Activated CD4-positive, CD25-positive, alpha-beta regulatory T cell treated with anti-CD3 and anti-CD28 coated beads, Interleukin-2, amount 50 U/mL, for 16 hours (primary cell): Measurements from ENCODE around the gene CDK19.

Experiments
- DNase-seq: peaks from one replicate; pipeline ENCODE4 v3.0.0-alpha.2; 2020; ENCODE audit warnings: low read depth, low spot score

The CDK19 gene

DNA sequence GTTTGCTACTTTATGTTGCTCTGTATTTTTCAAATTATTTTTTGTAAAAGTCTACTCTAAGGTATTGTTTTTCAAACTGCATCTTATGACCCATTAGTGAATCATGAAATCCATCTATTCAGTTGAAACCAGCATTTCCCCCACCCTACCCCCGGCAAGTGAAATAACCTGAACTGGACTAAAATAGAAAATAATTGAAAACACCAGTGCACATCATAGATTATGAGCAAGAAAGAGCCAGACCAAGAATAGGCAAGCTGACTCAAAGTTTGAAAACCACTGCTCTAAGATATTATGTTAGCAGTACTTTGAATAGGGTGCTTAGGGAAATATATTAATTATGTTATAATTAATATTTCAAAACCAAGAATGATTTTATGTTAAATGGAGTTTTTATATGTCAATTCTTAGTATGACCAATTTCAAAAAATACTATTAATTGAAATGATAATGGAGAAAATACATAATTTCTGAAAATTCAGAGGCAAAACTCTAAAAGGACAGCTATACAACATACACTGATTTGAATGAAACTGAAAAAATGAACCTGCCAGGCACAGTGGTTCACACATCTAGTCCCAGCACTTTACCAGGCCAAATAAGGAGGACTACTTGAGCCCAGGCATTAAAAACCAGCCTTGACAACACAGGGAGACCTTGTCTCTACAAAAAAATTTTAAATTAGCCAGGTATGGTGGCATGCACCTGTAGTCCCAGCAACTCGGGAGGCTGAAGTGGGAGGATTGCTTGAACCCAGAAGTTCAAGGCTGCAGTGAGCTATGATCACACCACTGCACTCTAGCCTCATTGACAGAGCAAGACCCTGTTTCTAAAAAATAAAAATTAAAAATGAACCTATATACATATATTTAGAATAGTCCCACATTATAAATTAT lies 112.0 kb downstream of the CDK19 start:
- no peak for DNase-seq

DNA sequence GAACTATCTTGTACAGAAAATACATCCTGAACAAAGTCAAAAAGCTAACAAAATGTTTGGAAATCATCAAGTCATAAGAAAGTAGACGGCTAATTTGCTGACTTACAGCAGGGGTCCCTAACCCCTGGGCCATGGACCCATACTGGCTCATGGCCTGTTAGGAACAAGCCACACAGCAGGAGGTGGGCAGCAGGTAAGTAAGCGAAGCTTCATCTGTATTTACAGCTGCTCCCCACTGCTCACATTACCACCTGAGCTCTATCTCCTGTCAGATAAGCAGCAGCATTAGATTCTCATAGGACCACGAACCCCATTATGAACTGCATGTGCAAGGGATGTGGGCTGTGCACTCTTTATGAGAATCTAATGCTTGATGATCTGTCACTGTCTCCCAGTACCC lies 115.5 kb downstream of the CDK19 start:
- no peak for DNase-seq

DNA sequence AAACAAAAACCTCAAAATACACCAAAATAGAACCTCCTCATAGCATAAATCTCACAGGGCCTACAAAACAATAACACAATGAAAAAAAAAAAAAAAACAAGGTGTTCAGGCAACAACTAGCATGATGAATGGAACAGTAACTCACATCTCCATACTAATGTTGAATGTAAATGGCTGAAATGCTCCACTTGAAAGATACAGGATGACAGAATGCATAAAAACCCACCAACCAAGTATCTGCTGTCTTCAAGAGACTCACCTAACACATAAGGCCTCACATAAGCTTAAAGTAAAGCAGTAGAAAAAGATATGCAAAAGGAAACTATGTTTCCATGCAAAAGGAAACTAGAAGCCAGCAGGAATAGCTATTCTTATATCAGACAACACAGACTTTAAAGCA lies 121.3 kb downstream of the CDK19 start:
- DNase-seq, result no peak

DNA sequence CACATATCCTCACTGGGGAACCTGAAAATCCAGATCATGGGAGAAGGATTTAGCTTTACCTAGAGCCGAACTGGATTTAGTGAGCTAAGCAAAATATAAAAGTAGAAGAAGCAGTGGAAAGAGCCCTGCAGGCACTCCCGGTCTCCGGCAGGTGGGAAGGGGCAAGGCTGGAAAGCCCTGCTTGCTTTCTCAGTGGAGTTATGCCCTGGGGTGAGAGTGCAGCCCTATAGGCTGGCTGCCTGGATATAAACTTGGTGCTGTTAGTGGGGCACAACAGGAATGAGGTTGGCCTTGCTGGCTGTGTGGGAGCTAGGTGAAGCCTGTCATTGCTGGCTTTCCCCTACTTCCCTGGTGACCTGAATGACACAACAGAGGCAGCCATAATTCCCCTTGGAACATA lies 122.0 kb downstream of the CDK19 start:
- no peak for DNase-seq

DNA sequence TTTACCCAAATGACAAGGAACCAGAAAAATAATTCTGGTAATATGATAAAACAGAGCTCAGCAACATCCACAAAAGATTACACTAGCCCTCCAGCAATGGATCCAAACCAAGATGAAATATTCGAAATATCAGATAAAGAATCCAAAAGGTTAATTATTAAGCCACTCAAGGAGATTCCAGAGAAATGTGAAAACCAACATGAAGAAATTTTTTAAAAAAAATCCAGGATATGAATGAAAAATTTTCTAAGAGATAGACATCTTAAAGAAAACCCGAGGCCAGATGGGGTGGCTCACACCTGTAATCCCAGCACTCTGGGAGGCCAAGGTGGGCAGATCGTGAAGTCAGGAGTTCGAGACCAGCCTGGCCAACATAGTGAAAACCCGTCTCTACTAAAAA lies 124.4 kb downstream of the CDK19 start:
- no peak for DNase-seq

DNA sequence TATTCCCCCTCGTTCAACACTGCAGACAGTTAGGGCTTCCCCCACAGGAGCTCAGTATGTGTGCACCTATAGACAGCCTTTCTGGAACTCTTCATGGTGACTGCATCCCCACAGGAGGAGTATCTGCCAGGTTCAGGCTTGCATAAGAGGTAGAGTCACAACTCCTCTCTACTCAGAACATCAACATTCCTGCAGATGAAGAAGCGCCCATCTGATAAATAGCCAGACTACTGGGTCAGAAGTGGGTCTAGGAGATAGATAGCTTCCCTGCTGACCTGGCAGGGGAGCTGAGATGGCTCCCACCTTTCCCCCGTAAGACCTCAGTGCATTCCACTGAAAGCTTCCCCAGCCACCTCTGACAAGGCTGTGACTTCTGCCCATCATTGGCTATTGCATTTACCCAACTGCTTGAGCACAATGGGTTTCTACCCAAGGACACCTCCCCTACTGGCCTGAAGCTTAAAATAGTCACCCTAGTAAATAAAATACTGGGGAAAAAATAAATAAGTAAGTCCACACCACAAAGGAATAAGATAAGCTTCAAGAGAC lies 125.1 kb downstream of the CDK19 start:
- DNase-seq, result no peak

DNA sequence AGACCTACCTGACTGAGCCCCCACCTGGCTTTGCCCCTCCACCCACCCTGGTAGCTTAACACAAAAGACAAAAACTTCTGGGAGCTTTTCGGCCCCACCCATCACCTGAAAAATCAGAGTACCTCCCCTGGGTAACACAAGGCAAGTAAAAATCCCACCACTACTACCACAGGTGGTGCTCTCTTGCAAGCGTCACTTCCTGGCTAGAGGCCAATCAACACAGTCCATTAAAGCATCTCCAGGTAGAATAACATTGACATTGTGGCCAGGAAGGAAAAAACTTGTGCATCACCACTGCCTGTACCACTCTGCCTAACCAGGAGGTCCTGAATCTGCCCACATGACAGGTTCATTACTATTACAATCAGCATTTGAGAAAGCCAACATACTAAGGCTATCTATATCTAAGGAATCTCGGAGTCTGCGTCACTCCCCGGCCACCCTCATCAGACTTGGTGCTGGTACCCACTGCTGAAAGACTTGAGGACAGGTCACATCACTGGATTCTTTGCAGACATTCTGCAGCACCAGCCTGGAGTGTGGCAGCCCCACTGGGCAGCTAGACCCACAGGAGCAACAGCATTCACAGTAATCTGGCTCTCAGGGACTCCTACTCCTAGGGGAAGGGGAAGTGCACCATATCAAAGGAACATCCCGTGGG lies 125.9 kb downstream of the CDK19 start:
- no peak for DNase-seq

DNA sequence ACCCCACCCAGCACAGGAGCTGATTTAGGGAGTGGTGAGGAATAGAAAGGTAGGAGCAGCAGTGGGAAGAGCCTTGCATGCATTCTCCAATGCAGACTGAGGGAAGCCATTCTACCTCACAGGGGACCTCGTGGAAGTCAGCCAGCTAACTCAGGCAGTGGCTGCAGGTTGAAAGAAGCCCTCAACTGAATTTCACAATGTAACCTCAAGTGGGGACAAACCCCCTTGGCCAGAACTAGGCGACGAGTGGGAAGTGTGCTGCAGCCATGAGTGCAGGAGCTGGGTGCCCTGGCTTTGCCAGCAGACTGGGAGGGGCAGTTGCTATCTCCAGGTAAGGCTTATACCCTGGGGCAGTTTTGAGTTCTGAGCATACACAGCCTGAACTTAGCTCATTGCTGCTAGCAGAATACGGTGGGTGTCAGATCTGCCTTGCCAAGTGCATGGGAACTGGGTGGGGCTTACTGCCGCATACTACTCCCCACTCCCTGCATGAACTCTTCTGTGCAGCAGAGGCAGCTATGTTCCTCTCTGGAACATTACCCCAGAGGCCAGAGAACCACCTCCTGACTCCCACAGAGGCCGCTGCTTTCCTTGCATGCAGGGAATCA lies 126.5 kb downstream of the CDK19 start:
- no peak for DNase-seq

DNA sequence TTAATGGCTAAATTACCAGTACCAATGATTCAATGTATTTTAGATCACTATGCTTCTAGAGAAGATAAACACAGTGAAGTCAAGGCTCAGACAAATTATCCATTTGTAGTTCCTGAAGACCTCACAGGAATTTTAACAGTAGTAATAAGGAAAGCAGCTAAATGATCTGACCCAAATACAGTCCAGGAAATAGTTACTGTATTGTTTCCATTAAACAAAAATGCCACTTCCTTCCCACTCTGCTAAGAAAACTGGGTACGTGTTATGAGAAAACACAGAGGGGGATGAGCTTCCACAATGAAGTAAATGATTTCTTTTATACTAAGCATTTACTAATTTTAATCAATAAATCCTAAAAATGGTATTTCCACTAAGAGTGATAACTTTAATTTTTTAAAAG lies 127.9 kb downstream of the CDK19 start:
- DNase-seq, result no peak

DNA sequence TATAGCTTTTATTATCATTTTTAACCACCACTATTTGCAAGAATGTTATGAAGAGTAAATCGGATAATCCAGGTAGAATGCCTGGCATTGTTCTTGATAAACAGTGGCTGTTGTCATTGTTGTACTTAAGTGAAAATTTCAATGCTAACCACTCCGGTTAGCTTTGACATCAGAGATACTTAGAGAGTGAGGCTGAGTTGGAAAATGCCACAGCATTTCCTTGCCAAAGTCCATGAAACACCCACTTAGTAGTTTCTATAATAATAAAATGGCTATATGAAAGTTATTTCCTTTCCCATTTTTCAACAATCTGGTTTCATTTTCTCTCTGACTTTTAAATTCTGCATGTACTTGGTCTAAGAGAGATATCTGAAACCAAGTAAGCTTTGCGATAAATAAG lies 132.0 kb downstream of the CDK19 start:
- DNase-seq, result no peak

DNA sequence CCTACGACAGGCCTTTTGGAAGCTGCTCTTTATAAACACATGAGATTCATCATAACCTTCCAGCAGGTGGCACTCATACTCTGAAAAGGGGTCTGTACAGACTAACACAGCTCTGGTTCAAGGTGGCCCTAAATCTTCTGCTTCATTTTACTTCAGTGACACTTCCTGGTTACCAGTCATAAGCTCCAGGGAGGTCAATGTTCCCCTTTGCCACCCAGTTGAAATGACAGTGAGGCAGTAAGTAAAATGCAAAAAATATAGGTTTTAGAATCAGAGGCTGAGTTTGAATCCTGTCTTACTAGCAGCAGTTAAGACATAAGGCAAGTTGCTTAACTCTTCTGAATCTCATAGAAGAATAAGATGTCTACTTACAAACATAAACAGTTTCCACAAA lies 132.8 kb downstream of the CDK19 start:
- peak; percentile 56 for DNase-seq

DNA sequence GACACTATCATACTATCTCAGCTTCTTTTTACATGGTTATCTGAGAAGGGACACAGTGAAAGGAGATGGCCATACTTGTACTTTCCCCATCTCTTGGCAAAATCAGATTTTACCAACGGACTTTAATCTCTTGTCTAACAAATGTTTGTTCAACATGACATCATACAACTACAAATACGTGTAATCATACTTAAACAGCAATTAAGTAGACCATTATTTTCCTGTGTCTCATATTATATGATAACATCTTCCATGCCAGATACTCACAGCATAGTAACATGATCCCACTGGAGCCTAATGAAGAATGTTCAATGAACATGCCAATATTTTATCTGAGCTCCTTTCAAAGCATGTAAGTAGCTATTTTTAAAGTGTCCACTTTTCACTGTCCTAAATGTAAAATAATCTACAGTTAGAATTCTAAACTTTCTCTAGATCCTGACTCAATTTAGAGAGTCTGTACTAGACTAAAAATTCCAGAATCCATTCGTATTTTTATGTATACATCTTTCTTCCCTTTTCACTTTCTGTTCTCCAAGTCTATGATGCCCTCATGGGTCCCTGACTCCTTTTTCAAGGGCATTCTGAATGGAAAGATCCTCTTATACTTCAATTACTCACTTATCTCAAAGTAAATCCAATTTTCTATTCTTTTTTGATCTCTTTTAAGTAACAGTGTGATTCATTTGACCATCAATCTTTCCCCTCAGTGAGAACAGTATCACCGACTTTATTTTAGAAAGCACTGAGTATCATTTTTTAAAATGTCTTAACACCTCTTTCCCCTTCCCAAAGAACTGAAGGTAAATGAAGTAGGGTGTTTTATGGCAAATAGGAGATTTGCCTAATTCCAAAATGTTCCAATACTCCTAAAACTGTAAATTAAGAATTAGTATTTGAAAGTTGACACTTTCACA lies 133.5 kb downstream of the CDK19 start:
- DNase-seq, result no peak

DNA sequence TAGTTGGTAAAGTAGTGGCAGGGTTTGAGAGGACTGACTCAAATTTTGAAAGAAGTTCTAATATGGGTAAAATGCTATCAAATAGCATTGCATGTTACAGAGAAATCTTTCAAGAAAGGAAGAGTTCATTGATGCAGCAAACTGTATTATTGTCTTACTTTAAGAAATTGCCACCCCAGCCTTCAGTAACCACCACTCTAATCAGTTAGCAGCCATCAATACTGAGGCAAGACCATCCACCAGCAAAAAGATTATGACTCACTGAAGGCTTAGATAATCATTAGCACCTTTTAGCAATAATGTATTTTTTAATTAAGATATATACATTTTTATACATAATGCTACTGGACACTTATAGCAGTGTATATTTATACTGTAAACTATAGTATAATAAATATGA lies 138.9 kb downstream of the CDK19 start:
- DNase-seq, result no peak

DNA sequence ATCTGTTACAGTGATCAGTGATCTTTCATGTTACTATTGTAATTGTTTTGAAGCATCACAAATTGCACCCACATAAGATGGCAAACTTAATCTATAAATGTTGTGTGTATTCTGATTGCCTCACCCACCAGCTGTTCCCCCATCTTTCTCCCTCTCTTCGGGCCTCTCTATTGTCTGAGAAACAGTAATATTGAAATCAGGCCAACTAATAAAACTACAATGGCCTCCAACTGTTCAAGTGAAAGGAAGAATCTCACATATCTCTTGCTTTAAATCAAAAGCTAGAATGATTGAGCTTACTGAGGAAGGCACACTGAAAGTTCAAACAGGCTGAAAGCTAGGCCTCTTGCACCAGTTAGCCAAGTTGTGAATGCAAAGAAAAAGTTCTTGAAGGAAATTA lies 141.2 kb downstream of the CDK19 start:
- DNase-seq, result no peak

DNA sequence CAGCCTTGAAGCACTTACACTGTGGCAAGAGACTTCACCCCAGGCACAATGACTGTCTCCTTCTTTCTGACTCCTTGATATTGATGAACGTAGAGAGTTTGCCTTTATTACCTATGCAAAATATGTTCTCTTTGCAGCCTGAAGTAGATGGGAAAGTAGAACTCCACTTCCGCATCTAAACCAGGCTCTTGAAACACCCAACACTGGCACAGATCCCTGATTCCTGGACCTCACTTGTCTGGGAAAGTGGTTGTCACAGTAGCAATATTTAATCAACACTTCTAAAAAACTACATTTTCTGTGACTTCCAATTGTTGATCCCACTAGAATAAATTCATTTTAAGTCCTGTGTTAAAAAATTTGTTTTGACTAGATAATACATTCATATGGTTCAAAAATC lies 143.1 kb downstream of the CDK19 start:
- DNase-seq, result no peak

DNA sequence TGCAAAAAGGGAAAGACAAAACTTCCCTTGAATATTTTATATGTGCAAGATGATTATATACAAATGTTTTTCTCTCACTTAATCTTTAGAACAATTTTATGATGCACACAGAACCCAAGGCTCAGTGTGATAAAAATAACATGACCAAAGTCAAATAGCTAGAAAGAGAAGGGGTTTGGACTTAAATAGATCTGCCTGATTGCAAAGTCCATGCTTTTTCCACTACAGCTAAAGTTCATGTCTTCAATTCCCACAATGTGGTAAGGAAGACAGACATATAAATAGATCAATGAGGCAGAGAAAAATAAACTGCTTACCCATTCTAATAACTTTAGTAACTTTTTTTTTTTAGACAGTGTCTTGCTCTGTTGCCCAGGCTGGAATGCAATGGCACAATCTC lies 143.8 kb downstream of the CDK19 start:
- no peak for DNase-seq

DNA sequence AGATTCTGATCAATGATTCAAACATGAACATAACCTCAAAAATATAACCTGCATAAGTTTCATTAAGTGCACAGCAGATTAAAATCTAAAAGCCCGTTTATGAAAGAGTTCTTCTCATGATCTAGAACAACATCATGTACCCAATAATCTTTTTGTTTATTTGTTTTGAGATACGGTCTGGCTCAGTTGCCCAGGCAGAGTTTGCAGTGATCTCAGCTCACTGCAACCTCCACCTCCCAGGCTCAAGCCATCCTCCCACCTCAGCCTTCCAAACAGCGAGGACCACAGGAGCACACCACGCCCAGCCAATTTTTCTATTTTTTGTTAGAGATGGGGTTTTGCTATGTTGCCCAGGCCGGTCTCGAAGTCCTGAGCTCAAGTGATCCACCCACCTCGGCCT lies 149.7 kb downstream of the CDK19 start:
- DNase-seq, result no peak

DNA sequence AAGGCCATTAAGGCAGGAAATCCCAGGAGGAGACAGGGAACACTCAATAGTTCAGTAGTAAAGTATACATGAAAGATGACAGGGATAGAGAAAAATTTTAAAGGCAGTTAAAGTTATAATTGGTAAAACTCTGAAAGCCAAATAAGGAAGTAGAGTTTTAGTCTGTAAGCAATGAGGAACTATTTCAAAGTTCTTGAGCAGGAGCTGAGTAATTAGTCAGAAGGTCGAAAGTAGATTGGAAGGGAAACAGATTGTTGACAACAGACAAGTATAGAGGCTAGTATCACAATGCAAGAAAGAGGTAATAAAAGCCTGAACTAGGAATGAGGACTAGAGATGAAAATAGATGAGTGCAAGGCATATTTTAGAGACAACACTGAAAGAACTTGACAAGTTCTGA lies 150.3 kb downstream of the CDK19 start:
- DNase-seq, result no peak

DNA sequence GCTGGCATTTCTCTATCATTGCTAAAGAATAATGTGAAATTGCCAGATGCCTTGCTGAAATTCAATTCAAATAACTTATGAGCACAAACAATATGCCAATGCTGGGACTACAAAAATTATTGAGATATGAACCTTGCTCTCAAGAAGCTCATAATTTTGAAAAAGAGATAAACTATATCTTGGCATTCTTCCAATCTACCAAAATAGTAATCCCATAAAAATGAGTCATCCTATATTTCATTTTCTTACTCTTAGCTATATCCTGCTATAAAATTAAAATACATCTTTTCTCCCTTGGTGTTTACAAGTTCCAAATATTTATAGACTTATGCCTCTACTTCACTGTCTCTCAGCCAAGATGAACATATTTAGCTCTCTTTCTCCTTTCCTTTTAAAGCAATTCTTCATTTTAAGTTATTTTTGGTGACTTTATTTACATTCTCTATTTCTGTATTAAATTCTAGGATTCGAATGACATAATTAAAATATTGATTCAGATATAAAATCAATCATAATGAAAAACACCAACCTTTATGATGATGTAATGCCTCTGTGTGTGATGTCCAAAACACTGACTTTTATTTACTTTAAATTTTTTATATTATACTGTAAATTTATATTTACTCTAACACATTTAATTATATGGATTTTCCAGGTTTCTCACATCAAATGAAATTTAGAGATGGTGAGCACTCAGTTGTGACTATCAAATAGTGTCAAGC lies 152.6 kb downstream of the CDK19 start:
- no peak for DNase-seq

DNA sequence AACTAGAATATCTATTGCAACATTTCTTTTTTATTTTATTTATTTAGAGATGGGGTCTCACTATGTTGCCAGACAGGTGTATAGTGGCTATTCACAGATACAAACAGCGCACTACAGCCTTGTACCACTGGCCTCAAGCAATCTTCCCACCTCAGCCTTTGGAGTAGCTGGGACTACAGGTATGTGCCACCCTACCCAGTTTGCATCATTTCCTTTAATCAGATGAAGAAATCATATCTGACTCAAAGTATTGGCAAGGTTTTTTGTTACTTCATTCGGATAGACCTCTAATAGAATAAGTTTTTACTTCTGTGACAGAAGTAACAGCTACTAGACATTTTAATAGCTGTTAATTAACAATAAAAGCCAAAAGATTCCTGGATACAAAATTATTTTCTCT lies 153.9 kb downstream of the CDK19 start:
- DNase-seq, result no peak
